Vagina (tissue), 2 donors: ENCODE data around the gene QRFP.

Source experiments
- CTCF ChIP-seq, 3 experiments: fragments of 450-650 bp in 2 of 3; fragments of 200-600 bp in 1 of 3; sonication (generic) in 1 of 3; IDR thresholded peaks; one replicate each; pipeline ENCODE4 v1.5.1; 2017 to 2019; ENCODE audit warnings: antibody characterized with exemption in 3 of 3, mild to moderate bottlenecking in 2 of 3, moderate library complexity in 2 of 3
- POLR2A ChIP-seq, 2 donors: fragments of 450-650 bp; IDR thresholded peaks; one replicate each; pipeline ENCODE4 v1.6.1; 2017; ENCODE audit warnings: antibody characterized with exemption in 2 of 2, mild to moderate bottlenecking in 2 of 2, moderate library complexity in 2 of 2
- POLR2AphosphoS5 ChIP-seq, 2 donors: sonication (generic); formaldehyde crosslinking; IDR thresholded peaks; one replicate each; pipeline ENCODE4 v1.9.0; 2017; ENCODE audit warnings: antibody characterized with exemption in 2 of 2, mild to moderate bottlenecking in 2 of 2, low read depth in 1 of 2; ENCODE audit not compliant: insufficient read depth in 1 of 2

DNA sequence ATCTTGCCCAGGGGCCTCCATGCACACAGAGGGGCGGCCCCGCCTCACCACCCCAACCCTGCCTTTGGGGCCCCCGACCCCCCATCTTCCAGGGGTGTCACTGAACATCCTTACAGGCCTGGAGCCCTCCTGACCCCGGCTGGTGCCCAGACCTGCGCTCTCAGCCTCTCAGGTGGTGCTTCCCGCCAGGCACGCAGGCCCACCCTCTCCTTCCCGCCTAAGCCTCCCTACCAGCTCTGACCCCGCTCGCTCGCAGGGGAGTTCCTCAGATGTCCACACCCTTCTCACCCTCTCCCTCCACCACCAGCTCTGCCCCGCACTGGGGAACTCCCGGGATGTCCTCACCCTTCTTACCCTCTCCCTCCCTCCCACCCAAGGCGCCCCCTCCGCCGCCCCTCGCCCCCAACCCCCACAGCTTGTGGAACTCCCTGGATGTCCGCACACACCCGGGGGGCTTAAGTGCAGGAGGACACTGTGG, 12.3 kb upstream of the QRFP start:
- no peak for TF ChIP-seq CTCF (IDR thresholded peaks at IDR 0.05)
- no peak for TF ChIP-seq POLR2AphosphoS5 (IDR thresholded peaks at IDR 0.05; ENCODE audit: insufficient read depth in 1 of 2, low read depth in 1 of 2)
- TF ChIP-seq POLR2A (IDR thresholded peaks at IDR 0.05) = no peak
